Astrocyte (in vitro differentiated cells and primary cell): Measurements from ENCODE around the gene CDO1. TPM values are rescaled to one million over a fixed set of nuclear protein-coding genes. Genes with fewer than 3 reads are reported as not detected.

ENCODE experiments used
- DNase-seq: peaks from one replicate; pipeline ENCODE4 v3.0.0-alpha.2; 2010; ENCODE audit warnings: low read depth
- FAIRE-seq: peaks from 2 replicates; lab custom pipeline; 2011; peaks lifted over from hg19 to GRCh38; lab: Jason Lieb, UNC
- H2AFZ ChIP-seq: 2 replicates; pipeline ENCODE4 v1.6.0; 2012; ENCODE audit warnings: low read depth, low read length, inconsistent platforms
- H3K27ac ChIP-seq: 2 replicates; pipeline ENCODE4 v1.5.1; 2011; ENCODE audit warnings: low read depth, low read length, inconsistent platforms
- H3K27me3 ChIP-seq: 2 replicates; pipeline ENCODE4 v1.6.0; 2011; ENCODE audit warnings: low read length, inconsistent platforms; ENCODE audit not compliant: insufficient read depth
- H3K36me3 ChIP-seq: 2 replicates; pipeline ENCODE4 v1.5.1; 2011; ENCODE audit warnings: low read length, inconsistent platforms; ENCODE audit not compliant: insufficient read depth
- H3K4me1 ChIP-seq: 2 replicates; pipeline ENCODE4 v1.5.1; 2011; ENCODE audit warnings: low read length, inconsistent platforms; ENCODE audit not compliant: insufficient read depth
- H3K4me2 ChIP-seq: 2 replicates; pipeline ENCODE4 v1.6.0; 2012; ENCODE audit warnings: low read length, inconsistent platforms
- H3K4me3 ChIP-seq: 2 replicates; pipeline ENCODE4 v1.5.1; 2011; ENCODE audit warnings: low read depth, mild to moderate bottlenecking, low read length, inconsistent platforms; ENCODE audit not compliant: insufficient read depth
- H3K79me2 ChIP-seq: 2 replicates; pipeline ENCODE4 v1.6.0; 2012; ENCODE audit warnings: mild to moderate bottlenecking, low read length, inconsistent platforms; ENCODE audit not compliant: insufficient read depth
- H3K9ac ChIP-seq: 2 replicates; pipeline ENCODE4 v1.6.0; 2012; ENCODE audit warnings: mild to moderate bottlenecking, low read length, inconsistent platforms
- H3K9me3 ChIP-seq: 2 replicates; pipeline ENCODE4 v1.5.1; 2012; ENCODE audit warnings: low read depth, mild to moderate bottlenecking, low read length, inconsistent platforms; ENCODE audit not compliant: insufficient read depth
- H4K20me1 ChIP-seq: 2 replicates; pipeline ENCODE4 v1.6.0; 2012; ENCODE audit warnings: low read length, inconsistent platforms; ENCODE audit not compliant: insufficient read depth
- H3K27ac Mint-ChIP-seq: one replicate; pipeline ENCODE4 v1.8.0; 2021; ENCODE audit warnings: mild to moderate bottlenecking, mixed read lengths; ENCODE audit not compliant: unreplicated experiment
- H3K27me3 Mint-ChIP-seq: one replicate; pipeline ENCODE4 v1.8.0; 2021; ENCODE audit warnings: low read depth, mixed read lengths; ENCODE audit not compliant: unreplicated experiment
- H3K36me3 Mint-ChIP-seq: one replicate; pipeline ENCODE4 v1.8.0; 2021; ENCODE audit warnings: low read depth, mixed read lengths; ENCODE audit not compliant: unreplicated experiment
- H3K4me1 Mint-ChIP-seq: one replicate; pipeline ENCODE4 v1.8.0; 2021; ENCODE audit warnings: low read depth, mixed read lengths; ENCODE audit not compliant: unreplicated experiment
- H3K4me3 Mint-ChIP-seq: one replicate; pipeline ENCODE4 v1.8.0; 2021; ENCODE audit warnings: mild to moderate bottlenecking, moderate library complexity, mixed read lengths; ENCODE audit not compliant: unreplicated experiment
- H3K9me3 Mint-ChIP-seq: one replicate; pipeline ENCODE4 v1.8.0; 2021; ENCODE audit warnings: mild to moderate bottlenecking, mixed read lengths; ENCODE audit not compliant: unreplicated experiment
- EZH2 ChIP-seq: IDR thresholded peaks from 2 replicates; pipeline ENCODE4 v1.6.1; 2012; ENCODE audit warnings: mild to moderate bottlenecking, low read length, inconsistent platforms; ENCODE audit not compliant: insufficient read depth
- total RNA-seq: library from RNA; stranded (reverse); gene quantifications from 2 replicates; pipeline ENCODE4 v1.2.1, GENCODE V29; 2021
- TF ChIP-seq, protein P1 (sequence below): IDR thresholded peaks from 2 replicates; pipeline ENCODE4 v1.5.1; 2011; ENCODE audit warnings: low read depth, mild to moderate bottlenecking, inconsistent platforms, low read length, moderate library complexity; ENCODE audit not compliant: insufficient read depth

Gene CDO1
- total RNA-seq, 1 donor from 2014 or later, result 6.1 TPM

DNA sequence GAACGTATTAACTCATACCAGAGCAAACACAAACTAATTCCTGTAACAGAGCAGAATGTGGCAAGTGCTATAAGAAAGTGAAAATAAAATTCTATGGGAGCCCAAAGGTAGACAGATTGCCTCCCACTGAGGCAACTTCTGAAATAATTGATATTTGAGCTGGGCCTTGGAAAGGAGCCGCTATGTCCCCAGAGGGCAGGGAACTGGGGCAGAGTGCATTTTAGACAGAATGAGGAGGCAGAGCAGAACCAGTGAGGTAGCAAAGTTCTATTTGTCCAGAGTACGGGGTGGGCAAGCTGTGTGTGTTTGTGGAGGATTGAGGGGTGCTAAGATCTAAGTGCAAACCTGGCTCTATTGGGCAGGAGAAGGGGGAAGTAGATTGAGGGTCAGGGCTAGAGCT is 19.8 kb downstream of the CDO1 start:
- Histone ChIP-seq H3K9ac (no peak overlapping the region), H2AFZ (no peak overlapping the region), H3K4me2 (no peak overlapping the region), H3K9me3 (no peaks in the 10 kb centered on the region), H3K27me3 (no peaks in the 10 kb centered on the region), H3K4me1 (no peaks in the 10 kb centered on the region), H3K79me2 (no peaks in the 10 kb centered on the region), H3K36me3 (no peaks in the 10 kb centered on the region), H3K4me3 (no peak overlapping the region), H4K20me1 (no peaks in the 10 kb centered on the region), H3K27ac (no peak overlapping the region)
- Mint-ChIP-seq H3K36me3 (no peaks in the 10 kb centered on the region), H3K4me1 (no peaks in the 10 kb centered on the region), H3K27me3 (peaks cover 5% of the 10 kb centered on the region), H3K9me3 (no peaks in the 10 kb centered on the region), H3K27ac (no peak overlapping the region), H3K4me3 (no peak overlapping the region)
- DNase-seq, result no peak
- TF ChIP-seq, protein P1, sequence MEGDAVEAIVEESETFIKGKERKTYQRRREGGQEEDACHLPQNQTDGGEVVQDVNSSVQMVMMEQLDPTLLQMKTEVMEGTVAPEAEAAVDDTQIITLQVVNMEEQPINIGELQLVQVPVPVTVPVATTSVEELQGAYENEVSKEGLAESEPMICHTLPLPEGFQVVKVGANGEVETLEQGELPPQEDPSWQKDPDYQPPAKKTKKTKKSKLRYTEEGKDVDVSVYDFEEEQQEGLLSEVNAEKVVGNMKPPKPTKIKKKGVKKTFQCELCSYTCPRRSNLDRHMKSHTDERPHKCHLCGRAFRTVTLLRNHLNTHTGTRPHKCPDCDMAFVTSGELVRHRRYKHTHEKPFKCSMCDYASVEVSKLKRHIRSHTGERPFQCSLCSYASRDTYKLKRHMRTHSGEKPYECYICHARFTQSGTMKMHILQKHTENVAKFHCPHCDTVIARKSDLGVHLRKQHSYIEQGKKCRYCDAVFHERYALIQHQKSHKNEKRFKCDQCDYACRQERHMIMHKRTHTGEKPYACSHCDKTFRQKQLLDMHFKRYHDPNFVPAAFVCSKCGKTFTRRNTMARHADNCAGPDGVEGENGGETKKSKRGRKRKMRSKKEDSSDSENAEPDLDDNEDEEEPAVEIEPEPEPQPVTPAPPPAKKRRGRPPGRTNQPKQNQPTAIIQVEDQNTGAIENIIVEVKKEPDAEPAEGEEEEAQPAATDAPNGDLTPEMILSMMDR, result no peak
- TF ChIP-seq EZH2, result no peak
- FAIRE-seq, result no peak

DNA sequence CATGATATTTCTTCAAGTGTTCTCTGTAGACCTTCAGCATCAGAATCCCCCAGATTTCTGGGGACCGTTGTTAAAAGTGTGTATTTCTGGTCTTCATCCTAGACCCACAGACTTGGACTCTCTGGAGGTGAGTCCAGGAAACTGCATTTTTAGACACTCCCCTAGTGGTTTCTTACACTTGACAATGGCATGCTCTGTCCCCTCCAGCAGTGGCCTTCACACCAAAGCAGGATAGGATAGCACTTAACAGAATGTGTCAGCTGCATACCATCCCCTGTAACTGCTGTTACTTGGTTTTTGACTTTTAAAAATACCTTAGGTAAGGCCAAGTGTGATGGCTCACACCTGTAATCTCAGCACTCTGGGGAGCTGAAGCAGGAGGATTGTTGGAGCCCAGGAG is 20.8 kb downstream of the CDO1 start:
- no peak overlapping the region for H3K4me3 Mint-ChIP-seq
- TF ChIP-seq EZH2, result no peak
- TF ChIP-seq, protein P1, result no peak
- no peaks in the 10 kb centered on the region for H3K9me3 Mint-ChIP-seq
- peaks cover 5% of the 10 kb centered on the region for H3K27me3 Mint-ChIP-seq
- no peaks in the 10 kb centered on the region for H3K36me3 Mint-ChIP-seq
- DNase-seq (no peak), FAIRE-seq (no peak)
- no peaks in the 10 kb centered on the region for H3K27me3 ChIP-seq
- H2AFZ ChIP-seq, result no peak overlapping the region
- H3K4me2 ChIP-seq, result no peak overlapping the region
- H3K27ac ChIP-seq, result no peak overlapping the region
- no peaks in the 10 kb centered on the region for H4K20me1 ChIP-seq
- H3K4me3 ChIP-seq, result no peak overlapping the region
- H3K4me1 Mint-ChIP-seq, result no peaks in the 10 kb centered on the region
- no peak overlapping the region for H3K27ac Mint-ChIP-seq
- H3K79me2 ChIP-seq, result no peaks in the 10 kb centered on the region
- no peaks in the 10 kb centered on the region for H3K4me1 ChIP-seq
- no peaks in the 10 kb centered on the region for H3K36me3 ChIP-seq
- no peaks in the 10 kb centered on the region for H3K9me3 ChIP-seq
- H3K9ac ChIP-seq, result no peak overlapping the region

DNA sequence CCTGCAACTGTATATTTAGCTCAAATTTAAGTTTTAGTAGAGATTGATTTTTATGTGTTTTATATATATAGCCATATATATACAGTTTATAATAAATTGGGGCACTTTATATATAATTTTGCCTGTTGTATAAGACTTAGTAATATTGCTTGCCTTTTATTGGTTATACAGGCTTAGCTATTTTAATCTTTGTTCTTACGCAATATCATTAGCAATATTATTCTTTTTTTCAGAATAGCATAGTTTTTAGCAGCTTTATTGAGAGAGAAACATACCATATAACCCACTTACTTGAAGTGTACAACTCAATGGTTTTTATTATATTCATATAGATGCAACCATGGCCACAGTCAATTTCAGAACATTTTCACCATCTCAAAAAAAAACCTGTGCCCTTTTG is 28.0 kb downstream of the CDO1 start:
- Histone ChIP-seq H3K9ac (no peak overlapping the region), H3K36me3 (no peaks in the 10 kb centered on the region), H3K4me3 (no peak overlapping the region), H3K27ac (no peak overlapping the region), H3K9me3 (no peaks in the 10 kb centered on the region), H2AFZ (no peak overlapping the region), H3K79me2 (no peaks in the 10 kb centered on the region), H3K4me2 (no peak overlapping the region), H3K4me1 (no peaks in the 10 kb centered on the region), H3K27me3 (peaks cover 5% of the 10 kb centered on the region), H4K20me1 (no peaks in the 10 kb centered on the region)
- no peak for DNase-seq
- no peak overlapping the region for H3K27ac Mint-ChIP-seq
- H3K9me3 Mint-ChIP-seq, result no peaks in the 10 kb centered on the region
- TF ChIP-seq, protein P1, result no peak
- no peak for TF ChIP-seq EZH2
- peaks cover 2% of the 10 kb centered on the region for H3K4me1 Mint-ChIP-seq
- no peak overlapping the region for H3K4me3 Mint-ChIP-seq
- H3K36me3 Mint-ChIP-seq, result no peaks in the 10 kb centered on the region
- peaks cover 5% of the 10 kb centered on the region for H3K27me3 Mint-ChIP-seq
- FAIRE-seq, result no peak
